Measurements from ENCODE around the gene TMEM245.

The TMEM245 gene

DNA sequence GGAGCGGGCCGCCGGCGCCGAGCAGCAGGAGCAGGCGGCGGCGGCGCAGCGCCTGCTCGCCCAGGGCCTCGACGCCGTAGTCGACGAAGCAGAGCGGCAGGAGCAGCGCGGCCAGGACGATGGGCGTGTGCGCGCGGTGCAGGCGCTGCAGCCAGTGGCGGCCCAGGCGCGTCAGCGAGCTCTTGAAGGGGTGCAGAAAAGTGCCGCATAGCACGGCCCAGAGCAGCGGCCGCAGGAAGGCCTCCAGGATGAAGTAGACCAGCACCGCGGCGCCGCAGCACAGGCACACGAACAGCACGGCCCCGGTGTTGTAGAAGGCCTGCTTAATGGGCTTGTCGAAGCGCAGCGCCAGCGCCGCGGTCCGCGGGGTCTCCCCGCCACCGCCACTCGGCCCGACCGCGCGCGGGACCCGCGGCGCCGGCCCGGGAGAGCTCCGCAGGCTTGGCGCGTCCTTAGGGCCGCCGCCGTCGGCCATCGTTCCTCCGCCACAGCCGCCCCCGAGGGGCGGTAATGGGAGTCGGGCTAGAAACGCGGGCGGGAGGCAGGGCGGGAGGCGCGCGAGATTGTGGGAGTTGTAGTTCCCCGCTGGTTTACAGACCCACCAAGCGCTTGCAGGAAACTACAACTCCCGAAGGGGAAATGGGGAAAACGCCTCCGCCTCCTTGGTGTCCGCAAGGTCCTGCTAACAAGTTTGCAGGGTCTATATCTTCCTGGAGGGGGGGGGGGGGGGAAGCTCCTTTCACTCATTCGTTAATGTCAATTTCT is at the start of gene TMEM245:
TMEM245 (minus strand) TSS at position 509 of the 765 bp plus-strand sequence; CDS start at position 475, 34 bp downstream.
- TF ChIP-seq CTCF (conservative IDR thresholded peaks at IDR 0.05) = peak; percentile 34
- H3K27ac ChIP-seq = peak within 1 kb of the TSS; percentile 97

DNA sequence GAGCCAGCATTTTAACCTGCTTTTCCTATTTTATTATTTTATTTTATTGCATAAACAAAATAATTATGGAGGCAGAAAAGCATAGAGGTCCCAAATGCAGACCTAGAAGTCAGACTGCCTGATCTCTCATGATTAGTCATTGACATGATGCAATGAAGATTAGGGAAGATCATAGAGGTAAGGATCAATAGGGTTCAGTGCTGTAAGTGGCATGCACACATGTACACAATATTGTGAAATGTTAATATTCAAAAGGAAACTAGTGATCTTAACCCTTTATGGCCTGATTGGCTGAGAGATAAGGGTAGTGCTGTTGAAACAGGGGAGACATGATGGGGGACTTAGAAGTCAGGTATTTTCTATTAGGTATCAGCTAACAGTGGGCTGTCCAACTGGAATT is 48.4 kb upstream of the TMEM245 start:
- no peak overlapping the region for H3K27ac ChIP-seq
- TF ChIP-seq CTCF (conservative IDR thresholded peaks at IDR 0.05) = no peak

GRCh38 chr9:109167716-109168115 is 48.0 kb upstream of the TMEM245 start:
- peak overlapping the region; percentile 62; the same call in 1 of the 2 replicates for H3K27ac ChIP-seq

GRCh38 chr9:109166771-109167601 is 47.2 kb upstream of the TMEM245 start, which contains the start of gene FRRS1L:
FRRS1L (minus strand) TSS chr9:109167249; CDS start chr9:109167138, 111 bp downstream.
- TF ChIP-seq CTCF (conservative IDR thresholded peaks at IDR 0.05) = no peak
- H3K27ac ChIP-seq = peak within 1 kb of the TSS; percentile 62; the same call in 1 of the 2 replicates

More at GRCh38 chr9:109167716-109168115, 48.0 kb upstream of the TMEM245 start:
- no peak for TF ChIP-seq CTCF (conservative IDR thresholded peaks at IDR 0.05)

GRCh38 chr9:109166171-109166770 is 46.5 kb upstream of the TMEM245 start:
- peak overlapping the region; percentile 62; the same call in 1 of the 2 replicates for H3K27ac ChIP-seq
- no peak for TF ChIP-seq CTCF (conservative IDR thresholded peaks at IDR 0.05)

DNA sequence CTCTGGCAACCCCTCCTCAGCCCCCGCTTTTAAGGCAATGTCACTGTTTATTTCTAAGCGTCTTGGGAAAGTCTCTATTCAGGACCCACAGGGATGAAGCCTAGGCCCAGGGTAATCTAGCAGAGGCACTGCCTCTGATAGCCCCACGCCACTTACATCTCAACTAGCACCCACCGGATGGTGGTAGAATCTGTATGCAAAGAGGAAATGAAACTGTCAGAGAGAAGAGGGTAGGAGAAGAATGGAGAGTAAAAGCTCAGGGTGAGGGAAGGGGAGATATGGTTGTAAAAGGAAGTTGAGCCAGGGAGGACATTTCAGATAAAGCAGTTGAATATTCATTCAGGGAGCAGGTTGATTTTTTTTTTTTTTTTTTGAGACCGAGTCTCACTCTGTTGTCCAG is 44.3 kb upstream of the TMEM245 start:
- no peak overlapping the region for H3K27ac ChIP-seq
- no peak for TF ChIP-seq CTCF (conservative IDR thresholded peaks at IDR 0.05)

GRCh38 chr9:109163194-109163593 is 43.4 kb upstream of the TMEM245 start:
- no peak for TF ChIP-seq CTCF (conservative IDR thresholded peaks at IDR 0.05)
- no peak overlapping the region for H3K27ac ChIP-seq

Data from VCaP (cell line).